ENCODE results near the gene NKAIN2.

DNA sequence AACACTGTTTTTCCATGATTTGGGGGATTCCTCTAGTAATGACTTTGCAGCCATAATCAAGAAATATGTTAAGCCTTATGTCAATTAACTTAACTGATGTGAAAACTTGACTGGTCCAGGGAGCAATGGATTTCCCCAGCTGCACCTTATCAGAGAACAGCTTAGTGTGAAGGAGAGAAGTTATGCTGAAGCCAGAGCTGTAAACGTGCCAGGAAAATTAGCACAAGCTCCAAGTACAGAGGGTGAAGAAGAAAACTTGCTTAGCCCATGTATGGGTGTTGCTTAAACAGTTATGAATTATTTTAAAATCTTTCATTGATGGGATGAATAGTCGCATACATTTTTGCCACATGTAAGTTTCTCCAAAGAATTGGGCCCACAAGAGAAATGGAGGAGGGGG, 943.7 kb downstream of the NKAIN2 start:
- TF ChIP-seq CREB5 (CRISPR knock-in tag; IDR thresholded peaks at IDR 0.05; ENCODE audit: low read depth) (no peak), PPARA (CRISPR knock-in tag; IDR thresholded peaks at IDR 0.05; ENCODE audit: borderline replicate concordance) (no peak), OSR1 (CRISPR knock-in tag; IDR thresholded peaks at IDR 0.05) (no peak), ZC3H10 (CRISPR knock-in tag; IDR thresholded peaks at IDR 0.05) (no peak), ZFP3 (CRISPR knock-in tag; IDR thresholded peaks at IDR 0.05) (no peak)
- TF ChIP-seq, protein P1, sequence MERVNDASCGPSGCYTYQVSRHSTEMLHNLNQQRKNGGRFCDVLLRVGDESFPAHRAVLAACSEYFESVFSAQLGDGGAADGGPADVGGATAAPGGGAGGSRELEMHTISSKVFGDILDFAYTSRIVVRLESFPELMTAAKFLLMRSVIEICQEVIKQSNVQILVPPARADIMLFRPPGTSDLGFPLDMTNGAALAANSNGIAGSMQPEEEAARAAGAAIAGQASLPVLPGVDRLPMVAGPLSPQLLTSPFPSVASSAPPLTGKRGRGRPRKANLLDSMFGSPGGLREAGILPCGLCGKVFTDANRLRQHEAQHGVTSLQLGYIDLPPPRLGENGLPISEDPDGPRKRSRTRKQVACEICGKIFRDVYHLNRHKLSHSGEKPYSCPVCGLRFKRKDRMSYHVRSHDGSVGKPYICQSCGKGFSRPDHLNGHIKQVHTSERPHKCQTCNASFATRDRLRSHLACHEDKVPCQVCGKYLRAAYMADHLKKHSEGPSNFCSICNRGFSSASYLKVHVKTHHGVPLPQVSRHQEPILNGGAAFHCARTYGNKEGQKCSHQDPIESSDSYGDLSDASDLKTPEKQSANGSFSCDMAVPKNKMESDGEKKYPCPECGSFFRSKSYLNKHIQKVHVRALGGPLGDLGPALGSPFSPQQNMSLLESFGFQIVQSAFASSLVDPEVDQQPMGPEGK (CRISPR knock-in tag; IDR thresholded peaks at IDR 0.05; ENCODE audit: borderline replicate concordance): no peak
- TF ChIP-seq, protein P2, sequence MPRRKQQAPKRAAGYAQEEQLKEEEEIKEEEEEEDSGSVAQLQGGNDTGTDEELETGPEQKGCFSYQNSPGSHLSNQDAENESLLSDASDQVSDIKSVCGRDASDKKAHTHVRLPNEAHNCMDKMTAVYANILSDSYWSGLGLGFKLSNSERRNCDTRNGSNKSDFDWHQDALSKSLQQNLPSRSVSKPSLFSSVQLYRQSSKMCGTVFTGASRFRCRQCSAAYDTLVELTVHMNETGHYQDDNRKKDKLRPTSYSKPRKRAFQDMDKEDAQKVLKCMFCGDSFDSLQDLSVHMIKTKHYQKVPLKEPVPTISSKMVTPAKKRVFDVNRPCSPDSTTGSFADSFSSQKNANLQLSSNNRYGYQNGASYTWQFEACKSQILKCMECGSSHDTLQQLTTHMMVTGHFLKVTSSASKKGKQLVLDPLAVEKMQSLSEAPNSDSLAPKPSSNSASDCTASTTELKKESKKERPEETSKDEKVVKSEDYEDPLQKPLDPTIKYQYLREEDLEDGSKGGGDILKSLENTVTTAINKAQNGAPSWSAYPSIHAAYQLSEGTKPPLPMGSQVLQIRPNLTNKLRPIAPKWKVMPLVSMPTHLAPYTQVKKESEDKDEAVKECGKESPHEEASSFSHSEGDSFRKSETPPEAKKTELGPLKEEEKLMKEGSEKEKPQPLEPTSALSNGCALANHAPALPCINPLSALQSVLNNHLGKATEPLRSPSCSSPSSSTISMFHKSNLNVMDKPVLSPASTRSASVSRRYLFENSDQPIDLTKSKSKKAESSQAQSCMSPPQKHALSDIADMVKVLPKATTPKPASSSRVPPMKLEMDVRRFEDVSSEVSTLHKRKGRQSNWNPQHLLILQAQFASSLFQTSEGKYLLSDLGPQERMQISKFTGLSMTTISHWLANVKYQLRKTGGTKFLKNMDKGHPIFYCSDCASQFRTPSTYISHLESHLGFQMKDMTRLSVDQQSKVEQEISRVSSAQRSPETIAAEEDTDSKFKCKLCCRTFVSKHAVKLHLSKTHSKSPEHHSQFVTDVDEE (CRISPR knock-in tag; IDR thresholded peaks at IDR 0.05): no peak
